HG02973 (cell line): ENCODE data around the gene MOK.

Source experiments
- ATAC-seq: cut with Tn5 transposase; IDR thresholded peaks from one replicate; pipeline ENCODE4 v1.9.1; 2021; ENCODE audit warnings: moderate library complexity; ENCODE audit not compliant: unreplicated experiment

The MOK gene

DNA sequence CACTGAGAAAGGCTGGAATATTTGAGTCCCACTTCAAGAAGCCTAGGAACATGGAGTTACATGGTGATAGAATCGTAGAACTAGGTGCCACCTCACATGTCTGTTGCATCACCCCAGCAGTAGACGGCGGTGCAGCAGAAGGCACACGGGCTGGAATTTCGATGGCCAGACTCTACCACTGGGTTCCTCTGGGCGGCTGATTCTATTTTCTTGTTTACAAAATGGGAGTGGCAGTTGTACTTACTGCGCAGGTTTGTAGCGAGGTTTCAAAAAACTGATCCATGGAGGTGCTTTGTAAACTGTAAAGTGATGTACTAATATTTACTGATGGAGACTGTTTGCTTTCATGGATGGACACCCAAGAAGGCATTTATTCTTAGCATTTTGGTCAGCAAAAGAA, 119.6 kb downstream of the MOK start:
- ATAC-seq, result no peak

DNA sequence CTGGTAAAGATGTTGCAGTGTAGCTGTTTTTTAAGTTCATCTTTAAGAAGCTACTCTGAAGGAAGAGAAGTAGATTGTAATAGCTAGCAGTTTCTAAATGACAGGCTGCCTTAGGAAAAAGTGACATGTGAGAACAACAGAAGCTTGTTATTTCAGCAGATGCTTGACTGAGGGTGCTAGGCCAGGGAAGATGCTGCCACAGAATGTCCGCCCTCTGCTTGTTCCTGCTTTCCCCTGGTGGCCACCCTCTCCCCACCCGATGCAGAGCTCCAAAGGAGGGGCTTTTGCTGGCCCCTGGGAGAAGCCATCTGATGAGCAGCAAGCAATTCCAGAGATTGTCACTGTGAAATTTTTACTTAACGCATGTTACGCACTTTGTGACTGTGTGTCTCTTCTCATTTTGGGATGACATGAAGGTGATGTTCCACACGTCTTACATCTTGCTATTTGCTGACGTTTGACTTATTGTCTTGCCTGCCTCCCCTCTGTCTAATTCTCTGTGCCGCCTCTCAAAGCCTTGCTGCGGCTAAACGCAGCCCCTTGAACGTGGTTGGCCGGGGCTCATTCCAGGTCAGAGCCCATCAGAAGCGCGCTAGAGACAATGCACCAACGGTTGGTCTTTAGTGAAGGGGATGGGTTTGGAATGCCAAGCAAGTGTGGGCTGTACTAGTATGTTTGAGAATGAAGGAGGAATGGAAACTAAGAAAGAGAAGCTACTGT, 120.5 kb downstream of the MOK start:
- no peak for ATAC-seq

DNA sequence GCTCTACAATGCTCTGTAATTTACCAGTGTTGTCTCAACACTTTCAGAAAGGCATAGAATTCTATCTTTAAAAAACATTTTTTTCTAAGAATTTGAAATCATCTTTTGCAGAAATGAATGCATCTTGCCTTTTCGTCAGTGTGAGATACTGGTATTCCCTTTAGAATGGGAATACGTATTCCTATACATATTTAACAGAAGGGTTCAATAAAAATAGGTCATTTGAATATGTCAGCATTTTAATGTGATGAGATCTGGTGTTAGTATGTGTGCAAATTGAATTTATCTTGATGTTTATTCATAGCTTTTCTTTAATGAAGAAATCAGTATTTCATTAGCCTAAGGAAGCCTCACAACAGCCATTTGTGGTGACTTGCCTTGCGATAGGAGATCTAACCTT, 121.1 kb downstream of the MOK start:
- ATAC-seq, result no peak

DNA sequence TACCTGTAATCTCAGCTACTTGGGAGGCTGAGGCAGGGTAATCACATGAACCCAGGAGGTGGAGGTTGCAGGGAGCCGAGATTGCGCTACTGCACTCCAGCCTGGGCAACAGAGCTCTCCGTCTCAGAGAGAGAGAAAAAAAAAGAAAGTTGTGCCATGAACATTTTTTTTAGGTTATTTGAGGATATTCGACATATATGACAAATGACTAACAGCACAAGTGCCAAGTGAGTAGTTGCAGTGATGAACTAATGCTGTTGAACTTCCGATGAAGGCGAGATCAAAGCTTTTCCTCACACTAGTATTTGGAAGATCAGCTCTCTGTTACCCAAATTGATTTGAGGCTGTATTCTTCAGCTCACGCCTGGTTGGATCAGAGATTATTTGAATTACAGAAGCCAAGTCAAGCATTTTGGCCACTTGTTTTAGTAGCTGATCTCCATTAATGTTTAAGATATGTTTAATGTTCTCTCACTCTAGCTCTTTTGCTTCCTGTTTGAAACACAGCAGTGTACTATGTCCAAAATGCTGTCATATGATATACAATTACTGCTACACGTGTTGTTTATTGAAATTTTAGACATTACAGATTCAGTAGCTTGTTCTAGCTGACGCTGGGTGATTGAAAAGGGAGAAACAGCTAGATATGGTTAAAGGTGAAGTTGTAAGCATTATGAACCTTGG, 121.9 kb downstream of the MOK start:
- ATAC-seq, result no peak

DNA sequence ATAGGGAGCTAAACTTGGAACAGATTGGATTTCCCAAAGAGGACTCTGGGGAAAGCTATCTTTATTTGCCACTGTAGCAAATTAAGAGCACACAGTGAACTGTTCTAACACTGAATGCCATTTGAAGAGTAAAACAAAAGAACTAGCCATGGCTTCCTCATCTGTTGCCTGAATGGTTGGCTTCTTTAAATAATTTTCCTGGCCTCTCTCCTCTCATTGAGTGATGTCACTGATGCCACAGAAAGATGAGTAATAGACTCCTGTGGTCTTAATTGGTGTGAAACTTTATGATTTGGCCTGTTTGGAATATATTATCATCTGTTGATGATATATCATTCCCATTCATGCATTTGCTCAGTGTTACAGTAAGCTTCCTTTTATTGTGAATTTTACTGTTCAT, 122.8 kb downstream of the MOK start:
- no peak for ATAC-seq

DNA sequence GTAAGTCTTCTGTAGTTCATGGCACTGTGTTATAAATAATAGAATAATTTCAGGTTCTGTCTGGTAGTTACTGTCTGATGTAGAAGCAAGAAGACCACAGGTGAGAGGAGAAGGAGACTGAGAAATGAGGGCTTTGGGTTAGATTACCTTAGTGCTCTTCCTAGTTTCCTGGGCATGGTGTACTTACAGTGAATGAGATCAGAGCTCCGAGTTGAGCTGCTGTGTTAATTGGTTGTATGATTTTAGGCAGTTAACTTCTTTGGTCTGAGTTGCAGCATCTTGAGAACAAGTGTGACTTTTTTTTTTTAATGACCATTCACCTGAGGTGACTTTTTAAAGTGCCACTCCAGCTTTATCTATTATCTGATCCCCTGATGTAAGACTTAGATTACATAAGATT, 123.8 kb downstream of the MOK start:
- ATAC-seq, result no peak

DNA sequence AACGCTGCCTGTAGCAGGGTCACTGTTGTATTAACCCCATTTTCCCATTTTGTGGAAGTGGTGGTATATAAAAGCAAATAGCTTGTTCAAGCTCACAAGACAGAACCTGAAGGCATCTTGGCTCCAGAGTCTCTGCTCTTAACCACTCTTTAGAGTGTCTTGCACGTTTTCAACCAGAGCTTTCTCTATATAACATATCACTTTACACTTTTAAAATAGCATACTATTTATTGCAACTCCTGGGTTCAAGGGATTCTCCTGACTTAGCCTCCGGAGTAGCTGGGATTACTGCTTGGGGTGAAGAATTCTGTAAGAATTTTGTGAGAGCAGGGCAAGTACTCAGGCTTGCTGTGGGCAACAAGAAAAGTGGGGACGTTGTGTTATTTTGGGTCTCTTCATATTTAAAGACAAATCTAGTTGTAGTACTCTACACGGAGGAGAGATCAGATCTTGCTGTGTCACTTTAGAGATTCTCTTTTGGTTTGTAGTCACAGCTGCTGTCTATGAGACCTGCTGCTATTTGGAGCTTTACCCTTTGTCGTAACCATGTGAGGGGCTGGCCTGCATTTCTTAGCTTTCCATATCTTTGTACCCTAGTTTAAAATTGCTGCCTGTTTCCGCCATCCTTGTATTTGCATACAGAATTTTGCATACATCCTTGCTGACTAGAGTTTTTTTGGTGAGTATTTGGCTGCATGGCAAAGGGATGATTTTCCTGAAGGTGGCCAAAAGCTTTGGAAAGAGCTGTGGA, 124.5 kb downstream of the MOK start:
- ATAC-seq, result no peak
